ENCODE data around the gene FAM210A.

The FAM210A gene

GRCh38 chr18:13643261-13643751 is 83.1 kb downstream of the FAM210A start:
- Histone ChIP-seq H3K9me3 (ENCODE audit: control insufficient read depth, low read length) (no peaks in the 10 kb centered on the region), H3K9ac (ENCODE audit: low read length) (no peak overlapping the region), H3K4me3 (ENCODE audit: low read length) (no peak overlapping the region), H3K36me3 (ENCODE audit: control insufficient read depth, insufficient read depth, low read length, severe bottlenecking) (no peaks in the 10 kb centered on the region), H3K27me3 (replicated peaks; ENCODE audit: control insufficient read depth, insufficient read depth, low read length) (peaks cover 8% of the 10 kb centered on the region), H3K4me1 (ENCODE audit: control insufficient read depth, insufficient read depth, low read length) (no peaks in the 10 kb centered on the region)
- no peak for DNase-seq (ENCODE audit: low read depth)

GRCh38 chr18:13642440-13642827 is 83.9 kb downstream of the FAM210A start:
- no peak overlapping the region for H3K4me3 ChIP-seq (ENCODE audit: low read length)
- peaks cover 8% of the 10 kb centered on the region for H3K27me3 ChIP-seq (replicated peaks; ENCODE audit: control insufficient read depth, insufficient read depth, low read length)
- H3K36me3 ChIP-seq (ENCODE audit: control insufficient read depth, insufficient read depth, low read length, severe bottlenecking), result no peaks in the 10 kb centered on the region
- no peaks in the 10 kb centered on the region for H3K4me1 ChIP-seq (ENCODE audit: control insufficient read depth, insufficient read depth, low read length)
- no peak overlapping the region for H3K9ac ChIP-seq (ENCODE audit: low read length)
- H3K9me3 ChIP-seq (ENCODE audit: control insufficient read depth, low read length), result no peaks in the 10 kb centered on the region
- no peak for DNase-seq (ENCODE audit: low read depth)

- no peaks in the 10 kb centered on the region for H3K9me3 ChIP-seq (ENCODE audit: control insufficient read depth, low read length)
- DNase-seq (ENCODE audit: low read depth), result peak; percentile 17
- H3K4me1 ChIP-seq (ENCODE audit: control insufficient read depth, insufficient read depth, low read length), result no peaks in the 10 kb centered on the region
- H3K36me3 ChIP-seq (ENCODE audit: control insufficient read depth, insufficient read depth, low read length, severe bottlenecking), result no peaks in the 10 kb centered on the region
- peak overlapping the region; percentile 65 for H3K4me3 ChIP-seq (ENCODE audit: low read length)
- peaks cover 8% of the 10 kb centered on the region for H3K27me3 ChIP-seq (replicated peaks; ENCODE audit: control insufficient read depth, insufficient read depth, low read length)
- peak overlapping the region; percentile 64 for H3K9ac ChIP-seq (ENCODE audit: low read length)
Observed at GRCh38 chr18:13641551-13642439, 84.6 kb downstream of the FAM210A start.

- Histone ChIP-seq H3K9ac (ENCODE audit: low read length) (no peak overlapping the region), H3K27me3 (replicated peaks; ENCODE audit: control insufficient read depth, insufficient read depth, low read length) (peaks cover 14% of the 10 kb centered on the region), H3K4me3 (ENCODE audit: low read length) (no peak overlapping the region), H3K36me3 (ENCODE audit: control insufficient read depth, insufficient read depth, low read length, severe bottlenecking) (no peaks in the 10 kb centered on the region), H3K9me3 (ENCODE audit: control insufficient read depth, low read length) (no peaks in the 10 kb centered on the region), H3K4me1 (ENCODE audit: control insufficient read depth, insufficient read depth, low read length) (no peaks in the 10 kb centered on the region)
- no peak for DNase-seq (ENCODE audit: low read depth)
Observed at GRCh38 chr18:13640266-13640860, 86.0 kb downstream of the FAM210A start.

- Histone ChIP-seq H3K27me3 (replicated peaks; ENCODE audit: control insufficient read depth, insufficient read depth, low read length) (peaks cover 18% of the 10 kb centered on the region), H3K36me3 (ENCODE audit: control insufficient read depth, insufficient read depth, low read length, severe bottlenecking) (no peaks in the 10 kb centered on the region), H3K9me3 (ENCODE audit: control insufficient read depth, low read length) (peaks cover 2% of the 10 kb centered on the region), H3K4me1 (ENCODE audit: control insufficient read depth, insufficient read depth, low read length) (no peaks in the 10 kb centered on the region), H3K9ac (ENCODE audit: low read length) (no peak overlapping the region), H3K4me3 (ENCODE audit: low read length) (no peak overlapping the region)
- DNase-seq (ENCODE audit: low read depth), result no peak
Observed at GRCh38 chr18:13638719-13639595, 87.4 kb downstream of the FAM210A start.

- H3K4me3 ChIP-seq (ENCODE audit: low read length), result no peak overlapping the region
- peaks cover 31% of the 10 kb centered on the region for H3K27me3 ChIP-seq (replicated peaks; ENCODE audit: control insufficient read depth, insufficient read depth, low read length)
- H3K9me3 ChIP-seq (ENCODE audit: control insufficient read depth, low read length), result peaks cover 5% of the 10 kb centered on the region
- no peak overlapping the region for H3K9ac ChIP-seq (ENCODE audit: low read length)
- no peaks in the 10 kb centered on the region for H3K36me3 ChIP-seq (ENCODE audit: control insufficient read depth, insufficient read depth, low read length, severe bottlenecking)
- H3K4me1 ChIP-seq (ENCODE audit: control insufficient read depth, insufficient read depth, low read length), result no peaks in the 10 kb centered on the region
- no peak for DNase-seq (ENCODE audit: low read depth)
Observed at GRCh38 chr18:13635046-13635445, 91.3 kb downstream of the FAM210A start.

GRCh38 chr18:13633700-13634099 is 92.7 kb downstream of the FAM210A start:
- H3K9me3 ChIP-seq (ENCODE audit: control insufficient read depth, low read length), result peaks cover 5% of the 10 kb centered on the region
- H3K9ac ChIP-seq (ENCODE audit: low read length), result no peak overlapping the region
- no peak overlapping the region for H3K4me3 ChIP-seq (ENCODE audit: low read length)
- H3K36me3 ChIP-seq (ENCODE audit: control insufficient read depth, insufficient read depth, low read length, severe bottlenecking), result no peaks in the 10 kb centered on the region
- H3K4me1 ChIP-seq (ENCODE audit: control insufficient read depth, insufficient read depth, low read length), result no peaks in the 10 kb centered on the region
- peaks cover 24% of the 10 kb centered on the region for H3K27me3 ChIP-seq (replicated peaks; ENCODE audit: control insufficient read depth, insufficient read depth, low read length)
- no peak for DNase-seq (ENCODE audit: low read depth)

- H3K36me3 ChIP-seq (ENCODE audit: control insufficient read depth, insufficient read depth, low read length, severe bottlenecking), result no peaks in the 10 kb centered on the region
- peaks cover 5% of the 10 kb centered on the region for H3K9me3 ChIP-seq (ENCODE audit: control insufficient read depth, low read length)
- H3K9ac ChIP-seq (ENCODE audit: low read length), result no peak overlapping the region
- peaks cover 41% of the 10 kb centered on the region for H3K27me3 ChIP-seq (replicated peaks; ENCODE audit: control insufficient read depth, insufficient read depth, low read length)
- H3K4me1 ChIP-seq (ENCODE audit: control insufficient read depth, insufficient read depth, low read length), result no peaks in the 10 kb centered on the region
- no peak for DNase-seq (ENCODE audit: low read depth)
- H3K4me3 ChIP-seq (ENCODE audit: low read length), result no peak overlapping the region
Observed at GRCh38 chr18:13630716-13631268, 95.6 kb downstream of the FAM210A start.

GRCh38 chr18:13629841-13630715 is 96.3 kb downstream of the FAM210A start:
- Histone ChIP-seq H3K4me3 (ENCODE audit: low read length) (no peak overlapping the region), H3K36me3 (ENCODE audit: control insufficient read depth, insufficient read depth, low read length, severe bottlenecking) (no peaks in the 10 kb centered on the region), H3K4me1 (ENCODE audit: control insufficient read depth, insufficient read depth, low read length) (no peaks in the 10 kb centered on the region), H3K9ac (ENCODE audit: low read length) (no peak overlapping the region), H3K9me3 (ENCODE audit: control insufficient read depth, low read length) (peaks cover 5% of the 10 kb centered on the region), H3K27me3 (replicated peaks; ENCODE audit: control insufficient read depth, insufficient read depth, low read length) (peaks cover 35% of the 10 kb centered on the region)
- DNase-seq (ENCODE audit: low read depth), result peak; percentile 80

- no peak overlapping the region for H3K4me3 ChIP-seq (ENCODE audit: low read length)
Observed at GRCh38 chr18:13628211-13628610, 98.1 kb downstream of the FAM210A start.

More at GRCh38 chr18:13628211-13628610, 98.1 kb downstream of the FAM210A start:
- peaks cover 38% of the 10 kb centered on the region for H3K27me3 ChIP-seq (replicated peaks; ENCODE audit: control insufficient read depth, insufficient read depth, low read length)
- H3K9ac ChIP-seq (ENCODE audit: low read length), result no peak overlapping the region
- no peak for DNase-seq (ENCODE audit: low read depth)
- H3K36me3 ChIP-seq (ENCODE audit: control insufficient read depth, insufficient read depth, low read length, severe bottlenecking), result no peaks in the 10 kb centered on the region
- H3K9me3 ChIP-seq (ENCODE audit: control insufficient read depth, low read length), result no peaks in the 10 kb centered on the region
- no peaks in the 10 kb centered on the region for H3K4me1 ChIP-seq (ENCODE audit: control insufficient read depth, insufficient read depth, low read length)

Measured in adipocyte (in vitro differentiated cells).